Fibroblast of mammary gland (primary cell): ENCODE measurements around the gene CDC45.

Source experiments
- DNase-seq: peaks from one replicate; pipeline ENCODE4 v3.0.0-alpha.2; 2010; ENCODE audit warnings: low read depth
- H3K4me3 ChIP-seq: 2 replicates; pipeline ENCODE4 v1.5.1; 2011; ENCODE audit warnings: low read depth, mild to moderate bottlenecking, low read length, moderate library complexity; ENCODE audit not compliant: control insufficient read depth
- CTCF ChIP-seq: conservative IDR thresholded peaks from 2 replicates; pipeline ENCODE4 v1.5.1; 2011; ENCODE audit warnings: low read depth, low read length, inconsistent platforms; ENCODE audit not compliant: control insufficient read depth, insufficient read depth

The CDC45 gene

GRCh38 chr22:19469421-19469820 lies 10.3 kb upstream of the CDC45 start:
- no peak for DNase-seq
- TF ChIP-seq CTCF: no peak
- H3K4me3 ChIP-seq: no peak overlapping the region

- no peak for TF ChIP-seq CTCF
- no peak for DNase-seq
- H3K4me3 ChIP-seq: no peak overlapping the region
These were observed 9.7 kb upstream of the CDC45 start for GRCh38 chr22:19470010-19470409.

- TF ChIP-seq CTCF: no peak
- H3K4me3 ChIP-seq: no peak overlapping the region
- no peak for DNase-seq
These were observed 8.1 kb upstream of the CDC45 start for GRCh38 chr22:19471572-19471971.

- no peak for TF ChIP-seq CTCF
- no peak overlapping the region for H3K4me3 ChIP-seq
- DNase-seq: no peak
These were observed 7.5 kb upstream of the CDC45 start for GRCh38 chr22:19472233-19472632.

- no peak overlapping the region for H3K4me3 ChIP-seq
- DNase-seq: peak; percentile 37
These were observed 6.1 kb upstream of the CDC45 start for GRCh38 chr22:19473578-19473977.

GRCh38 chr22:19476023-19476422 lies 3.7 kb upstream of the CDC45 start:
- TF ChIP-seq CTCF: no peak
- no peak for DNase-seq
- no peak overlapping the region for H3K4me3 ChIP-seq

More at GRCh38 chr22:19473578-19473977, 6.1 kb upstream of the CDC45 start:
- no peak for TF ChIP-seq CTCF
